CD4-positive, alpha-beta memory T cell (primary cell): Measurements from ENCODE around the gene KIAA1958. TPM values are rescaled to one million over a fixed set of nuclear protein-coding genes. Genes with fewer than 3 reads are reported as not detected.

Source experiments
- CTCF ChIA-PET: fragments of 350-600 bp; sonication (Branson Sonifier 250); formaldehyde crosslinking; loops from one replicate; lab custom pipeline; 2021; ENCODE audit warnings: inconsistent platforms; ENCODE audit not compliant: partially characterized antibody; lab: Charles Lee
- POLR2A ChIA-PET: fragments of 350-600 bp; sonication (Branson Sonifier 250); formaldehyde crosslinking; loops from one replicate; lab custom pipeline; 2021; ENCODE audit not compliant: partially characterized antibody; lab: Charles Lee
- DNase-seq, 5 donors: peaks; one replicate each; pipeline versions ENCODE4 v3.0.0 to v3.0.0-alpha.2; 2020 to 2022; ENCODE audit warnings: mixed read lengths in 1 of 5
- H3K27ac ChIP-seq: one replicate; pipeline ENCODE4 v1.7.0; 2013; ENCODE audit warnings: low read depth, low read length
- H3K27me3 ChIP-seq: 2 replicates; pipeline ENCODE4 v1.7.0; 2013; ENCODE audit warnings: mild to moderate bottlenecking, low read length, moderate library complexity; ENCODE audit not compliant: insufficient read depth
- H3K36me3 ChIP-seq: 2 replicates; pipeline ENCODE4 v1.7.0; 2013; ENCODE audit warnings: mild to moderate bottlenecking, low read length, moderate library complexity; ENCODE audit not compliant: insufficient read depth
- H3K4me1 ChIP-seq: 2 replicates; pipeline ENCODE4 v1.7.0; 2013; ENCODE audit warnings: mild to moderate bottlenecking, low read length, moderate library complexity; ENCODE audit not compliant: insufficient read depth
- H3K4me3 ChIP-seq, 2 donors: one replicate each; pipeline ENCODE4 v1.7.0; 2013; ENCODE audit warnings: low read length in 2 of 2, mild to moderate bottlenecking in 1 of 2
- H3K9me3 ChIP-seq, 2 donors: one replicate each; pipeline ENCODE4 v1.7.0; 2013; ENCODE audit warnings: low read length in 2 of 2, control low read depth in 1 of 2; ENCODE audit not compliant: control insufficient read depth in 1 of 2
- H3K27ac Mint-ChIP-seq, 7 donors: one replicate each; pipeline ENCODE4 v1.8.0; 2020 to 2021; ENCODE audit warnings: mixed read lengths in 7 of 7, mild to moderate bottlenecking in 6 of 7, inconsistent platforms in 3 of 7, moderate library complexity in 3 of 7
- H3K27me3 Mint-ChIP-seq, 2 donors: one replicate each; pipeline ENCODE4 v1.8.0; 2020 to 2021; ENCODE audit warnings: mixed read lengths in 2 of 2
- H3K36me3 Mint-ChIP-seq, 2 donors: one replicate each; pipeline ENCODE4 v1.8.0; 2020 to 2021; ENCODE audit warnings: mixed read lengths in 2 of 2, inconsistent platforms in 1 of 2, mild to moderate bottlenecking in 1 of 2
- H3K4me1 Mint-ChIP-seq, 4 donors: one replicate each; pipeline ENCODE4 v1.8.0; 2020 to 2021; ENCODE audit warnings: mixed read lengths in 4 of 4, mild to moderate bottlenecking in 1 of 4
- H3K4me3 Mint-ChIP-seq, 8 donors: one replicate each; pipeline ENCODE4 v1.8.0; 2020 to 2021; ENCODE audit warnings: mixed read lengths in 8 of 8, mild to moderate bottlenecking in 7 of 8, moderate library complexity in 6 of 8, inconsistent platforms in 3 of 8
- H3K9me3 Mint-ChIP-seq, 8 donors: one replicate each; pipeline ENCODE4 v1.8.0; 2020 to 2021; ENCODE audit warnings: mixed read lengths in 8 of 8, mild to moderate bottlenecking in 5 of 8, inconsistent platforms in 3 of 8, moderate library complexity in 1 of 8
- intact Hi-C: fragments of 100-400 bp; cut with micrococcal nuclease; formaldehyde crosslinking; loops from one replicate; pipeline ENCODE4 v1.15.1; 2023
- polyA plus RNA-seq, 2 donors: library from polyadenylated mRNA; unstranded; fragments of 300-500 nt; fragmentation: Illumina TruSeq; gene quantifications; one replicate each; pipeline ENCODE4 v1.2.3, GENCODE V29; 2021
- total RNA-seq, 2 experiments: library from RNA; stranded (reverse); gene quantifications; one replicate each; pipeline ENCODE4 v1.2.3, GENCODE V29; 2021

The KIAA1958 gene
- total and polyA plus RNA-seq, 4 experiments from 2014 or later = 0.63 to 5.1 (median 2.8) TPM

DNA sequence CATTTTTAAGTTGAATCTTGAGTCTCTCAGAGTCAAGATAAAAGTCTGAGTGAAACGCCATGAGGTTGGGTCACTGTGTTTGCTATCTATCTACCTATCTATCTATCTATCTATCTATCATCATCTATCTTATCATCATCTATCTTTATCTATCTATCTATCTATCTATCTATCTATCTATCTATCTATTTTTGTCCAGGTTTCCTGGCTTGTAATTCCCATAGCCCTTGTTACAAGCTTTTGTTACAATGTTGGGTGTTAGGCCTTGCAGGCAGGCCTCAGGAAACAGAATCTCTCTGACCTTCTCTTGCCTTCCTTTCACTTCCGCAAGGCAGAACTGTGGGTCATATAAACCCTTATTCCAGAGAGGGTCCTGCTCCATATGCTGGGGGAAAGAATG lies 12.6 kb upstream of the KIAA1958 start:
- no peaks in the 10 kb centered on the region for H3K4me1 Mint-ChIP-seq
- no peaks in the 10 kb centered on the region for H3K27me3 Mint-ChIP-seq
- H3K27ac Mint-ChIP-seq = no peak overlapping the region
- H3K27ac ChIP-seq = no peak overlapping the region
- no peaks in the 10 kb centered on the region for H3K9me3 ChIP-seq
- H3K4me1 ChIP-seq = no peaks in the 10 kb centered on the region
- no peaks in the 10 kb centered on the region for H3K27me3 ChIP-seq
- H3K36me3 ChIP-seq = no peaks in the 10 kb centered on the region
- H3K9me3 Mint-ChIP-seq = peaks cover 0 to 8% (median 4%) of the 10 kb centered on the region in 8 donors
- ChIA-PET CTCF (no interaction called here), POLR2A (no interaction called here)
- intact Hi-C loops = no loop called here
- H3K36me3 Mint-ChIP-seq = peaks cover 17 to 30% of the 10 kb centered on the region in 2 donors
- no peak for DNase-seq
- H3K4me3 ChIP-seq = no peak overlapping the region
- no peak overlapping the region for H3K4me3 Mint-ChIP-seq

DNA sequence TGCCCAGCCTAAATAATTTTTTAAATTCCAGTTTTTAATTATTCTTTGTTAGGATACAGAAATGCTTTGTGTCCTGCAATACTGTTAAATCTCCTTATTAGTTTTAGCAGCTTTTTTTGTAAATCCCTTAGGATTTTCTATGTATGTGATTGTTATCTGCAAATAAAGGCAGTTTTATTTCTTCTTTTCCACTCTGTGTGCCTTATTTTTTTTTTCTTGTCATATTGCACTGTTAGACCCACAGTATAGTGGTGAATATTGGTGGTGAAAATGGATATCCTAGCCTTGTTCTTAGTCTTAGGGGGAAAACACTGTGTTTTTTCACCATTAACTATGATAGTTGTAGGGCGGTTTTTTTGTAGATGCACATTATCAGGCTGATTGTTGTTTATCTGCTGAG lies 11.3 kb upstream of the KIAA1958 start:
- no peak overlapping the region for H3K4me3 ChIP-seq
- Mint-ChIP-seq H3K4me3 (no peak overlapping the region), H3K4me1 (no peaks in the 10 kb centered on the region), H3K9me3 (peaks cover 0 to 8% (median 4%) of the 10 kb centered on the region in 8 donors), H3K27me3 (no peaks in the 10 kb centered on the region), H3K36me3 (peaks cover 19 to 30% of the 10 kb centered on the region in 2 donors), H3K27ac (no peak overlapping the region)
- no peak overlapping the region for H3K27ac ChIP-seq
- no peaks in the 10 kb centered on the region for H3K36me3 ChIP-seq
- intact Hi-C loops = no loop called here
- no peaks in the 10 kb centered on the region for H3K27me3 ChIP-seq
- no peak for DNase-seq
- no peaks in the 10 kb centered on the region for H3K4me1 ChIP-seq
- H3K9me3 ChIP-seq = no peaks in the 10 kb centered on the region
- POLR2A ChIA-PET = no interaction called here
- CTCF ChIA-PET = no interaction called here

DNA sequence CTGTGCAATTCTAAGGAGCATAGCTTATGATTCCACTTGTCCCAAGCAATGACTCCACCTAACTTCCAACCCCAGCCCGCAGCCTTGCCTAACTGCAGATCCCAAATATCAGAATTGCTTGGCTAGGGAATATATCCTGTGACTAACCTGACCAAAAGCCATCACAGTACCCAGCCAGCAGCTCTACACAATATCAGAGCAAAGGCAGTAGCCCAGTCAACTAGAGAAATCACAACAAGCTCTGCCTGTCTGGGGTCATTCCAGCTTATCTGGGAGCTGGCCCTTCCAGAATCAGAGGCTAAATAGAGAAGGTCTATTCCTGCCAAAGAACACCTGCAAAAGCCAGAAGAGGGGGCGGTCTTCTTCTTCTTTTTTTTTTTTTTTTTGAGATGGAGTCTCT lies 9.3 kb upstream of the KIAA1958 start:
- H3K36me3 ChIP-seq = no peaks in the 10 kb centered on the region
- H3K4me3 Mint-ChIP-seq = no peak overlapping the region
- H3K4me3 ChIP-seq = no peak overlapping the region
- ChIA-PET CTCF (interaction anchor here (1.2 kb wide), 1 partner anchor 10 kb away, joined by 4 read pairs; no protein-coding TSS in a partner anchor), POLR2A (interaction anchor here (1.6 to 1.9 kb wide), 2 partner anchors 9 to 98 kb away, joined by 3 to 11 read pairs; partner anchors contain the start of genes HSDL2 and KIAA1958)
- no peaks in the 10 kb centered on the region for H3K4me1 Mint-ChIP-seq
- intact Hi-C loops = no loop called here
- H3K27ac ChIP-seq = no peak overlapping the region
- no peak overlapping the region for H3K27ac Mint-ChIP-seq
- H3K27me3 Mint-ChIP-seq = no peaks in the 10 kb centered on the region
- H3K4me1 ChIP-seq = no peaks in the 10 kb centered on the region
- H3K9me3 Mint-ChIP-seq = peaks cover 0 to 8% (median 4%) of the 10 kb centered on the region in 8 donors
- H3K9me3 ChIP-seq = no peaks in the 10 kb centered on the region
- H3K36me3 Mint-ChIP-seq = peaks cover 12 to 25% of the 10 kb centered on the region in 2 donors
- DNase-seq = no peak
- H3K27me3 ChIP-seq = no peaks in the 10 kb centered on the region

DNA sequence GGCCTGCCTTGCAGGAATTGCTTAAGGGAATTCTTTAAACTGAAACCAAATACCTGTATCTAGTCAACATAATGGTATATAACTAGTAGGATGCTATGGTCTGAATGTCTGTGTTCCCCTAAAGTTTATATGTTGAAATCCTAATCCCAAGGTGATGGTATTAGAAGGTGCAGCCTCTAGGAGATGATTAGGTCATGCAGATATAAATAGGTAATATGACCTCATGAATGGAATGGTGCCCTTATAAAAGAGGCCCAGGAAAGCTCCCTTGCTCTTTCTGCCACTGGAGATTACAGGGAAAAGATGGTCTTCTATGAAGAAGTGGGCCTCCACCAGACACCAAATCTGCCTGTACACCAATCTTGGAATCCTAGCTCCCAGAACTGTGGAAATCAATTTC lies 7.4 kb upstream of the KIAA1958 start:
- Histone ChIP-seq H3K27ac (no peak overlapping the region), H3K36me3 (no peaks in the 10 kb centered on the region), H3K9me3 (no peaks in the 10 kb centered on the region), H3K27me3 (no peaks in the 10 kb centered on the region), H3K4me3 (no peak overlapping the region), H3K4me1 (no peaks in the 10 kb centered on the region)
- Mint-ChIP-seq H3K9me3 (peaks cover 0 to 8% (median 4%) of the 10 kb centered on the region in 8 donors), H3K36me3 (peaks cover 10 to 22% of the 10 kb centered on the region in 2 donors), H3K27ac (no peak overlapping the region), H3K4me1 (no peaks in the 10 kb centered on the region), H3K4me3 (no peak overlapping the region), H3K27me3 (no peaks in the 10 kb centered on the region)
- POLR2A ChIA-PET = no interaction called here
- DNase-seq = no peak
- intact Hi-C loops = no loop called here
- CTCF ChIA-PET = no interaction called here

DNA sequence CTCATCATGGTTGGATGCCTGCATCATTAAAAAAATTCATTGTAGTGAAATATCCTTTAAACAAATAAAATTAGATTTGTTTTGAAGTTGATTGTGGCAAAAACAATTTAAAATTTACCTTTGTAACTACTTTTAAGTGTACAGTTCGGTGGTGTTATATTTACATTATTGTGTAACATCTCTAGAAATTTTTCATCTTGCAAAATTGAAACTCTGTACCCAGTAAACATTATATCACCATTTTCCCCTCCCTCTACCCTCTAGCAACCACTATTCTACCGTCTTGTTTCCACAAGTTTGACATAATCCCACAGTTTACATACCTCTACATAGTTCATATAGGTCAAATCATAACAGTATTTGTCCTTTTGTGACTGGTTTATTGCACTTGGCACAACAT lies 2.0 kb upstream of the KIAA1958 start:
- Histone ChIP-seq H3K9me3 (no peaks in the 10 kb centered on the region), H3K27me3 (no peaks in the 10 kb centered on the region), H3K27ac (no peak overlapping the region), H3K4me3 (no peak overlapping the region), H3K36me3 (no peaks in the 10 kb centered on the region), H3K4me1 (peaks cover 8% of the 10 kb centered on the region)
- Mint-ChIP-seq H3K9me3 (peaks cover 0 to 3% (median 0%) of the 10 kb centered on the region in 8 donors), H3K27me3 (no peaks in the 10 kb centered on the region), H3K27ac (peak overlapping the region in 4 of 7 donors; percentile 2 to 30 (median 12)), H3K4me3 (no peak overlapping the region), H3K36me3 (peaks cover 0 to 8% of the 10 kb centered on the region in 2 donors), H3K4me1 (peaks cover 9 to 24% (median 16%) of the 10 kb centered on the region in 4 donors)
- no peak for DNase-seq
- intact Hi-C loops = loop anchor here (5.0 kb wide), 1 partner anchor 1002 kb away; the partner anchor contains the start of gene ECPAS
- POLR2A ChIA-PET = no interaction called here
- CTCF ChIA-PET = no interaction called here

DNA sequence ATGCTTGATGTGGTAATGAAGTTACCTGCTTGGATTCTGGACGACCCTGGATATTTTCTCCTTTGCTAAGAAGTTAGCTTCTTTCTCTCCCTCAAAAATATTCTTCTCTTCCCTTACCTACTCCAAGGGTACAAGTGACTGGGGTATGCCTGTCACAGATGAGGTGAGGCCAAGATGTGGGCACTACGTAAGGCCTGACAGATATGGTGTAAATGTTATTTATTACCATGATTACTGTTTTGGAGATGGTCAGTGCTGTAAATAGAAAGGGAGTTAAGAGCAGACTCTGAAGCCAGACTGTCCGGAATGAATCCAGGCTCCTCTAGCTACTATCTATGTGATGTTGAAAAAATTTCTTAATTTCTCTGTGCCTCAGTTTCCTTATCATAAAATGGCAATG lies 1.1 kb upstream of the KIAA1958 start:
- ChIA-PET POLR2A (interaction anchor here (0.8 to 2.3 kb wide), 7 partner anchors 9 to 265 kb away, joined by 3 to 19 read pairs (median 7); partner anchors contain the start of genes HSDL2, INIP, PTBP3 and SNX30), CTCF (interaction anchor here (1.0 to 2.0 kb wide), 5 partner anchors 41 to 307 kb away, joined by 3 to 6 read pairs (median 5); partner anchors contain the start of genes HSDL2 and INIP)
- Mint-ChIP-seq H3K9me3 (no peaks in the 10 kb centered on the region), H3K4me3 (peak overlapping the region; percentile 93 to 99 (median 96)), H3K27me3 (no peaks in the 10 kb centered on the region), H3K4me1 (peaks cover 9 to 28% (median 16%) of the 10 kb centered on the region in 4 donors), H3K27ac (peak overlapping the region in 6 of 7 donors; percentile 23 to 95 (median 86)), H3K36me3 (peaks cover 0 to 8% of the 10 kb centered on the region in 2 donors)
- Histone ChIP-seq H3K4me1 (peaks cover 8% of the 10 kb centered on the region), H3K4me3 (peak overlapping the region; percentile 77 to 78), H3K9me3 (no peaks in the 10 kb centered on the region), H3K36me3 (no peaks in the 10 kb centered on the region), H3K27ac (no peak overlapping the region), H3K27me3 (no peaks in the 10 kb centered on the region)
- intact Hi-C loops = loop anchor here (5.0 kb wide), 1 partner anchor 1003 kb away; the partner anchor contains the start of gene ECPAS
- DNase-seq = no peak

DNA sequence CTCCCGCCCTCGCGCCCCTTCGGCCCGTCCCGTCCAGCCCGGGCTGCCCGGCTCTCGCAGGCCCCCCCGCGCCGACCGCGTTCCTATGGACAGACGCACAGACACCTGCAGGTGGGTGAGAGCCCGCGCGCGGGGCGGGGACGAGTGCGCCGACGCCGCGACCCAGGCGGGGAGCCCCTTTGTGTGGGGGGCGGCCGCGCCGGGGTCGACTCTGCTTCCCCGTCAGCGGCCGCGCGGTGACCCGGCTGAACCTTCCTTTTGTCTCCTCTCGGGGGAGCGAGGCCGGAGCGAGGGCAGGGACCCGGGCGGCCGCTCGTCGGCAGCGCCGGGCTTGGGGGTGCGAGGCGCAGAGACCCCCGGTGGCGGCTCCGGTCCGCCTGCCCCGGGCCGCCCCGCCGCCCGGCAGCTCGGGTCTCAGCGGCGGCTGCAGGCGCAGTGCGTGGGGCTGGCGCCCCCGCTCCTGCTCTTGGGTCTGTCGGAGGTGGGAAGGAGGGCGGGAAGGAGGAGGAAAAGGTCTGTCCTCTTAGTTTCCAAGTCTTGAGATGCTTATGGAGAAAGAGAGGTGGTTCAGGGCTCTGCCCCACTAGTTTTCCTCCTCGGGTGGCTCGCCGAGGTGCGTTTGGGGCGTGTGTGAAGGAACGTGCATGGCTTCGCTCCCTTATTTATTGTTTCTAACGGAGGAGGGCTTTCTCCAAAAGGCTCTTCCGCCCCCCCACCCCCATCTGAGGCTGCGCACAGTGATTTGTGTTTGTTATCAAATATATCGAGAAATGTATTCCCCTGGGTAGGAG lies 576 bp downstream of the KIAA1958 start:
- peaks cover 0 to 8% of the 10 kb centered on the region in 2 donors for H3K36me3 Mint-ChIP-seq
- peak overlapping the region in 1 of 2 donors; percentile 52 for H3K4me3 ChIP-seq
- ChIA-PET POLR2A (interaction anchor here (1.4 to 2.3 kb wide), 6 partner anchors 11 to 264 kb away, joined by 3 to 19 read pairs (median 8); partner anchors contain the start of genes HSDL2, INIP, PTBP3 and SNX30), CTCF (interaction anchor here (0.5 to 2.0 kb wide), 6 partner anchors 44 to 306 kb away, joined by 3 to 6 read pairs (median 4); partner anchors contain the start of gene INIP)
- peak overlapping the region; percentile 71 to 95 (median 88) for H3K27ac Mint-ChIP-seq
- H3K9me3 Mint-ChIP-seq = no peaks in the 10 kb centered on the region
- intact Hi-C loops = loop anchor here (2.0 to 5.0 kb wide), 4 partner anchors 44 to 1005 kb away; partner anchors contain the start of genes ECPAS and PTBP3
- H3K4me3 Mint-ChIP-seq = peak overlapping the region; percentile 92 to 98 (median 94)
- no peaks in the 10 kb centered on the region for H3K27me3 ChIP-seq
- H3K4me1 ChIP-seq = peaks cover 8% of the 10 kb centered on the region
- H3K27ac ChIP-seq = peak overlapping the region; percentile 27
- H3K9me3 ChIP-seq = no peaks in the 10 kb centered on the region
- peaks cover 10 to 28% (median 16%) of the 10 kb centered on the region in 4 donors for H3K4me1 Mint-ChIP-seq
- H3K27me3 Mint-ChIP-seq = no peaks in the 10 kb centered on the region
- DNase-seq = peak; percentile 35 to 61 (median 37)
- H3K36me3 ChIP-seq = no peaks in the 10 kb centered on the region
